NCI-H1930 (cell line): ENCODE results near the gene PXMP4.

ENCODE experiments used
- DNase-seq, 2 experiments: peaks; one replicate each; lab custom pipeline; 2025; lab: John Stamatoyannopoulos, UW

The PXMP4 gene

GRCh38 chr20:33684533-33685327, 35.4 kb downstream of the PXMP4 start:
- no peak for DNase-seq

GRCh38 chr20:33681728-33682353, 38.3 kb downstream of the PXMP4 start:
- DNase-seq, result no peak

GRCh38 chr20:33681288-33681687, 38.8 kb downstream of the PXMP4 start:
- no peak for DNase-seq

- no peak for DNase-seq
These were observed 39.4 kb downstream of the PXMP4 start for GRCh38 chr20:33680686-33681085.

GRCh38 chr20:33679758-33680485, 40.2 kb downstream of the PXMP4 start:
- no peak for DNase-seq

- DNase-seq, result no peak
These were observed 42.0 kb downstream of the PXMP4 start for GRCh38 chr20:33677991-33678702.

GRCh38 chr20:33676652-33677645, 43.2 kb downstream of the PXMP4 start:
- no peak for DNase-seq

GRCh38 chr20:33676121-33676520, 44.0 kb downstream of the PXMP4 start:
- DNase-seq, result no peak

GRCh38 chr20:33675136-33675959, 44.8 kb downstream of the PXMP4 start:
- no peak for DNase-seq

- peak; percentile 82 to 90 for DNase-seq
These were observed 45.6 kb downstream of the PXMP4 start, which contains the start of gene NECAB3 for GRCh38 chr20:33674294-33675135. Gene NECAB3 (minus strand): TSS chr20:33674428. CDS start chr20:33674352, 76 bp downstream.

GRCh38 chr20:33673410-33674293, 46.5 kb downstream of the PXMP4 start:
- no peak for DNase-seq

GRCh38 chr20:33673114-33673409, 47.0 kb downstream of the PXMP4 start:
- DNase-seq, result no peak

GRCh38 chr20:33672426-33673113, 47.5 kb downstream of the PXMP4 start:
- no peak for DNase-seq

GRCh38 chr20:33671573-33672288, 48.4 kb downstream of the PXMP4 start:
- no peak for DNase-seq

- no peak for DNase-seq
These were observed 49.2 kb downstream of the PXMP4 start for GRCh38 chr20:33670715-33671499.
